AG08396 (cell line): ENCODE results near the gene KLHDC2.
"Not testable (repeated sequence)": the region's sequence is repeated elsewhere in the genome, so short reads cannot be mapped to it uniquely, and the experiment has no call there.

Source experiments
- DNase-seq: peaks from one replicate; pipeline ENCODE4 v3.0.0; 2012; ENCODE audit warnings: low spot score, mixed read lengths

Gene KLHDC2

DNA sequence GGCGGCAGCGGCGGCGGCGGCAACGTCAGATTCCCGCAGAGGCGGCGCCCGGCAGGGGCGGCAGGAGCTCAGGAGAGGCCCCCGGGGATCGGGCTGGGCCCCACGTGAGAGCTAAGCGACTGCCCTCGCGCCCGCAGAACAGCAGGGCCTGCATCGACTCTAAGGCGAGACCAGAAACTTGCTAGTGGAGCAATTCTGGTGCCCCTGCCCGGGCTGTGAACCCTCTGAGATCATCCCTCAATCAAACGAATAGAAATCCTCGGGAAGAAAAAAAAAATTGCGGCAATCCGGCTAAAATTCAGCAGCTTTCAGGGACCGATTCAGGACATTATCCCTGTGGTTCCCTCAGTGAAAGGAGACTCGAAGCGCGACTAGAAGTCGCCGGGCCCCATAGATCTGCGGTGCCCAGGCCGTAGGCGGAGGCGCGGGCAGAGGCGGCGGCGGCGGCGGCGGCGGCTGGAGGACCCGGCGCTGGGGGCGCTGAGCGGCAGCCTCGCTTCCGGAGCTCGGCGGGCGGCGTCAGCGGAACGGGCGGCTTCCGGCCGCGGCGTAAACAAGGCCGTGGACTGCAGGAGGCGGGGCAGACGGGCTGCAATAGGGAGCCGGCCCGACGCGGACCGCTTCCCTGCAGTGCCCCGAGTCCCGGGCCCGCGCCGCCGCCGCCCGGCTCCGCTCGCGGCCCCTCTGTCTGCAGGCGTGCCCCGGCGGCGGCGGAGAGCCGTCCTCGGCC, at the start of gene KLHDC2:
TSS of gene KLHDC2 (plus strand) at position 583 of the 730 bp plus-strand sequence. CDS start 316 bp downstream, outside the sequence.
- peak; percentile 91 for DNase-seq

DNA sequence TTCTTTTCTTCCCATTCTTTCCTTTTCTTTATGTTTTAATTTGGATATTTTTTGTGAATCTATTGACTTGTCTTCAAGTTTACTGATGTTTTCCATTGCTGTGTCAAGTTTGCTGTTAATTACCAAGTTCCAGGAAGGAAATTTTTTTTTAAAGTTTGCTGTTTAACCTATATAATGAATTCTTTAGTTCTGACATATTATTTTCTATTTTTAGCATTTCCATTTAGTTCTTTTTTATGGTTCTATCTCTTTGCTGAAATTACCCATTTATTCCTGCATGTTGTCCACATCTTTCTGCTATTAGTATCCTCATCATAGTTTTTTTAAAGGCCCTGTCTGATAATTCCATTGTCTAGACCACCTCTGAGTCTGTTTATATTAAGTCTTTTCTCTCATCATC, 47.2 kb upstream of the KLHDC2 start:
- no peak for DNase-seq

GRCh38 chr14:49721733-49722435, 46.1 kb upstream of the KLHDC2 start:
- DNase-seq = not testable (repeated sequence)

GRCh38 chr14:49727171-49727570, 40.8 kb upstream of the KLHDC2 start:
- no peak for DNase-seq

GRCh38 chr14:49732896-49733295, 35.1 kb upstream of the KLHDC2 start:
- no peak for DNase-seq

DNA sequence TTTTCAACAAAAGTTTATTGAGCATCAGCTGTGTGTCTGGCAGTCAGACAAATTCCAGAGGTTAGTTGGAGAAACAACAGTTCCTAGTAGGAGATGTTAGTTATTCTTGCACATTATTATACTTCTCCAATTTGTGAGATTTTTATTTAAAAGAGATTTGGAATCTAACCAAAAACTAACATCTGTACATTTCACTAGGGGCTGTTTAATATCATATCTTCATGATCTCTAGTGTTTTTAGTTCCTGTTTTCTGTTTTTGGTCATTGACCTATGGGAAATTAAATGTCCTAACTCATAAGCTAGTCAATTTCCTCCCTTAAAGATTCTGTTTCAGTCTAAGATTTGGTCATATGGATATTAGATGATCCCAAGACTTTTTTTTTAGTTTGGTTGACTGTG, 34.1 kb upstream of the KLHDC2 start:
- no peak for DNase-seq

GRCh38 chr14:49735669-49736068, 32.3 kb upstream of the KLHDC2 start:
- not testable (repeated sequence) for DNase-seq

- DNase-seq = no peak
These were observed 22.8 kb upstream of the KLHDC2 start for GRCh38 chr14:49745191-49745590.

- DNase-seq = not testable (repeated sequence)
These were observed 21.5 kb upstream of the KLHDC2 start for GRCh38 chr14:49746476-49746875.

GRCh38 chr14:49754570-49755097, 13.3 kb upstream of the KLHDC2 start:
- no peak for DNase-seq

GRCh38 chr14:49755378-49755777, 12.6 kb upstream of the KLHDC2 start:
- no peak for DNase-seq

DNA sequence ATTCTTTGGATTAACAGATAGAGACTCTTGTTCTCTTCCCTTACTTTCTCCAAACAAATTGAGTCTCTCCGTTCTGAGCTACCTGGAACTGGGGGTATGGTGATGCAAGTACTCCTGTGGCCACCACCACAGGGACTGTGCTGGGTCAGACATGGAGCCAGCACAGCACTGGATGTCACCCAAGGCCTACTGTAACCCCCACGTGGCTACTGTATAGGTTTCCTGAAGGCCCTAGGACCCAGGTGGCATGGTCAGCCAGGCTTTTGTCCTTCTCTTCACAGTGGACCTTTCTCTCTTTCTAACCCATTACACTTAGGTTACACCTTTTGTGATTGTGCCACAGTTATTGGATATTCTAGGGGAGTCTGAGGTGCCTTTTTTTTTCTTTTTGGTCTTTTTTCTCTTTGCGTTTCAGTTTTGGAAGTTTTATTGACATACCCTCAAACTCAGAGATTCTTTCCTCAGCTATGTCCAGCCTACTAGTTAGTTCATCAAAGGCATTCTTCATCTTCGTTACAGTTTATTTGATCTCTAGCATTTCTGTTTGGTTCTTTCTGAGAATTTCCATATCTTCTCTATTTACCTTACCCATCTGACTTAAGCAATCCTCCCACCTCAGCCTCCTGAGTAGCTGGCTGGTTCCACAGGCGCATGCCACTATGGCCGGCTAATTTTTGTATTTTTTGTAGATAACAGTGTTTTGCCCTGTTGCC, 6.0 kb upstream of the KLHDC2 start:
- no peak for DNase-seq

- no peak for DNase-seq
These were observed 1.1 kb upstream of the KLHDC2 start for GRCh38 chr14:49766839-49767238.

GRCh38 chr14:49767270-49767570, 733 bp upstream of the KLHDC2 start:
- no peak for DNase-seq

- DNase-seq = peak; percentile 50
These were observed 558 bp downstream of the KLHDC2 start for GRCh38 chr14:49768301-49769121.

DNA sequence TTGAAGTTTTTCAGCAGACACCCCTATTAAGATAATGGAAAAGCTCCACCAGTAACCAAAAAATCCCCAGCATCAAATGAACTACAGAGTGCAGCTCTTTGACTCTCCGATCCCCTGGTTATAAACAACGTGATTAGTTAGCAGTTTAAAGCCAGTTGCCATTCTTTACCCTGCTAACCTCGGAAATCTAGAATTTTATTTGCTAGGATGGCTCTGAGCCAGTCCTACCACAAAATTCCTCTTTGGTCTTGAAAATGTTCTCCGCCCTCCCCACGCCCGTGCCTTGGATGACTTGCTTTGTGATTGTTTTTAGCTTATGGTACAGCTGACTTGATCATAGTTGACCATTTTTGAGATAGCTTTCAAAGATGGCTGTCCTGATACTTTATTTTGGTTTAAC, 1.2 kb downstream of the KLHDC2 start:
- peak; percentile 54 for DNase-seq

GRCh38 chr14:49769581-49770211, 1.7 kb downstream of the KLHDC2 start:
- no peak for DNase-seq

GRCh38 chr14:49770212-49770817, 2.4 kb downstream of the KLHDC2 start:
- DNase-seq = peak; percentile 12

GRCh38 chr14:49771691-49772090, 3.7 kb downstream of the KLHDC2 start:
- DNase-seq = not testable (repeated sequence)

- DNase-seq = peak; percentile 7
These were observed 6.2 kb downstream of the KLHDC2 start for GRCh38 chr14:49774106-49774505.

DNA sequence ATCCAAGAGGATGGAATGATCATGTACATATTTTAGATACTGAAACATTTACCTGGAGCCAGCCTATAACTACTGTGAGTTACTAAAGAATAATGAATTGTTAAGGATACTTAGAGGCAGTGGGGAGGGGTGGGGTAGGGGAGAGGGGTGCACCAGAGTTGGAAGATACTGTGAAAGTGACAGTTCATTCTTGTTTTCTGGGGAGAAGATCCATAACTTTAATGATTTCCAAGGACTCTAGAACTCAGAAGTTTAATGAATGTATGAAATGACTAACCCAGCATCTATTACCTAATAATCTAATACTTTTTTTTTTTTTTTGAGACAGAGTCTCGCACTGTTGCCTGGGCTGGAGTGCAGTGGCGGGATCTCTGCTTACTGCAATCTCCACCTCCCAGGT, 10.5 kb downstream of the KLHDC2 start:
- no peak for DNase-seq
